ENCODE results near the gene RBFOX1.

DNA sequence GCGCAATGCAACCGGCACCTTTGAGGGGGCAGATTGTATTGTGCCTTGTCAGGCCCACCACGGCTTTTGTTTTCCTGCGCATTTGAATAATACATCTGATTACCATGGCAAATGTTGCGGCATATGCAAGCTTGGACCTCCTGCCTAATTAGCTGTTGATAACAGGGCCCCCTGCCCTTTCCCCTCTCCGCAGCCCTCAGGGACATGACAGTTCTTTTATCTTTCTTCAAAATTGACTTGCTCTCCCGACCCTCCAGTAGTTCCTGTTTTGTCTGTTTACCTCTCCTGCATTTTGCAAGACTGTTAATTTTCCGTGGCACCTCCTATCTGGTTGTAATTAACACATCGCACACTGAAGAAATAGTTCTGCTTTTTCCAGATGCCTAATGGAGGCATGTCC lies 86.8 kb downstream of the RBFOX1 start:
- TF ChIP-seq CTCF (IDR thresholded peaks at IDR 0.05) (no peak), POLR2A (IDR thresholded peaks at IDR 0.05) (no peak)

Data from lower leg skin (tissue), 3 donors.